PC-3 (cell line): Measurements from ENCODE around the gene DISC1. TPM values are rescaled to one million over a fixed set of nuclear protein-coding genes. Genes with fewer than 3 reads are reported as not detected.

Experiments
- ATAC-seq: fragments of 200-7000 bp; cut with Tn5 transposase; 2 replicates; pipeline ENCODE4 v1.9.1; 2020; ENCODE audit warnings: mild to moderate bottlenecking, moderate library complexity
- BruUV-seq: library from RNA; stranded (reverse); fragments of 400-500 nt; replicated peaks from 2 replicates; lab custom pipeline; 2021; lab: Mats Ljungman, UMichigan
- CTCF ChIA-PET: fragments of 300-600 bp; sonication (Branson Sonifier 250); formaldehyde crosslinking; loops from one replicate; lab custom pipeline; 2022; ENCODE audit warnings: antibody characterized with exemption; lab: Charles Lee
- POLR2A ChIA-PET: fragments of 300-600 bp; sonication (Branson Sonifier 250); formaldehyde crosslinking; loops from one replicate; lab custom pipeline; 2022; ENCODE audit warnings: antibody characterized with exemption; ENCODE audit not compliant: unreplicated experiment; lab: Charles Lee
- DNase-seq: peaks from one replicate; pipeline ENCODE4 v3.0.0-alpha.2; 2015
- H2AFZ ChIP-seq: fragments of 300-600 bp; sonication (generic); 2 replicates; pipeline ENCODE4 v1.6.0; 2016; ENCODE audit warnings: antibody characterized with exemption, low read length
- H3F3A ChIP-seq: fragments of 300-600 bp; sonication (generic); one replicate; pipeline ENCODE4 v1.6.0; 2017; ENCODE audit warnings: antibody characterized with exemption, low read length, control low read depth, mild to moderate bottlenecking; ENCODE audit not compliant: unreplicated experiment
- H3K27ac ChIP-seq: fragments of 300-600 bp; sonication (generic); 2 replicates; pipeline ENCODE4 v1.5.1; 2016; ENCODE audit warnings: mild to moderate bottlenecking, low read length
- H3K27me3 ChIP-seq: fragments of 300-600 bp; sonication (generic); 2 replicates; pipeline ENCODE4 v1.6.1; 2016; ENCODE audit warnings: low read length, mixed read lengths
- H3K36me3 ChIP-seq: fragments of 300-600 bp; sonication (generic); 2 replicates; pipeline ENCODE4 v1.6.1; 2016; ENCODE audit warnings: low read depth, mixed run types, low read length, mixed read lengths
- H3K4me1 ChIP-seq: fragments of 300-600 bp; sonication (generic); 2 replicates; pipeline ENCODE4 v1.5.1; 2016; ENCODE audit warnings: low read length; ENCODE audit not compliant: insufficient read depth
- H3K4me2 ChIP-seq: fragments of 300-600 bp; sonication (generic); 2 replicates; pipeline ENCODE4 v1.6.0; 2016; ENCODE audit warnings: low read length
- H3K4me3 ChIP-seq: fragments of 300-600 bp; sonication (generic); 2 replicates; pipeline ENCODE4 v1.5.1; 2016; ENCODE audit warnings: mild to moderate bottlenecking, low read length, mixed read lengths
- H3K79me2 ChIP-seq: fragments of 300-600 bp; sonication (generic); 2 replicates; pipeline ENCODE4 v1.6.1; 2017; ENCODE audit warnings: low read length, mixed read lengths
- H3K9ac ChIP-seq: fragments of 300-600 bp; sonication (generic); 2 replicates; pipeline ENCODE4 v1.6.0; 2016; ENCODE audit warnings: mild to moderate bottlenecking, low read length
- H3K9me2 ChIP-seq: fragments of 300-600 bp; sonication (generic); replicated peaks from 2 replicates; pipeline ENCODE4 v1.6.1; 2016; ENCODE audit warnings: mixed run types, low read length, mixed read lengths
- H3K9me3 ChIP-seq: fragments of 300-600 bp; sonication (generic); 2 replicates; pipeline ENCODE4 v1.6.1; 2016; ENCODE audit warnings: low read length, mixed read lengths
- H4K20me1 ChIP-seq: fragments of 300-600 bp; sonication (generic); 2 replicates; pipeline ENCODE4 v1.6.1; 2016; ENCODE audit warnings: low read length, mixed read lengths
- CTCF ChIP-seq: fragments of 300-600 bp; sonication (generic); conservative IDR thresholded peaks from 2 replicates; pipeline ENCODE4 v1.5.1; 2017; ENCODE audit warnings: antibody characterized with exemption, low read depth, mild to moderate bottlenecking, low read length
- EZH2 ChIP-seq: fragments of 300-600 bp; sonication (generic); IDR thresholded peaks from one replicate; pipeline ENCODE4 v1.6.1; 2017; ENCODE audit warnings: antibody characterized with exemption, mild to moderate bottlenecking, low read length; ENCODE audit not compliant: unreplicated experiment
- EZH2phosphoT487 ChIP-seq: fragments of 300-600 bp; sonication (generic); IDR thresholded peaks from 2 replicates; pipeline ENCODE4 v1.6.1; 2018; ENCODE audit warnings: mild to moderate bottlenecking, antibody characterized with exemption, low read length, borderline replicate concordance
- intact Hi-C: fragments of 100-400 bp; cut with micrococcal nuclease; formaldehyde crosslinking; loops from 2 replicates; pipeline ENCODE4 v1.9.0; 2023
- total RNA-seq: library from RNA; depleted of rRNA; stranded (reverse); fragments of >200 nt; gene quantifications from 2 replicates; pipeline ENCODE4 v1.2.3, GENCODE V29; 2014

Gene DISC1
- total RNA-seq, 1 experiment from 2014 or later, result 3.4 TPM

GRCh38 chr1:231751415-231751814 lies 124.8 kb downstream of the DISC1 start:
- no peak overlapping the region for H3K27ac ChIP-seq
- H3K9me3 ChIP-seq, result no peaks in the 10 kb centered on the region
- no TSS peak for BruUV-seq
- ATAC-seq (no peak), DNase-seq (no peak)
- TF ChIP-seq EZH2 (no peak), EZH2phosphoT487 (no peak), CTCF (no peak)
- no peaks in the 10 kb centered on the region for H3K9me2 ChIP-seq
- ChIA-PET CTCF (no interaction called here), POLR2A (no interaction called here)
- H3F3A ChIP-seq, result no peaks in the 10 kb centered on the region
- no peak overlapping the region for H3K4me2 ChIP-seq
- H3K4me3 ChIP-seq, result no peak overlapping the region
- no peak overlapping the region for H3K9ac ChIP-seq
- H3K27me3 ChIP-seq, result no peaks in the 10 kb centered on the region
- no peaks in the 10 kb centered on the region for H4K20me1 ChIP-seq
- intact Hi-C loops, result no loop called here
- H2AFZ ChIP-seq, result no peak overlapping the region
- no peaks in the 10 kb centered on the region for H3K4me1 ChIP-seq
- no peaks in the 10 kb centered on the region for H3K79me2 ChIP-seq
- no peaks in the 10 kb centered on the region for H3K36me3 ChIP-seq

- no peak overlapping the region for H3K27ac ChIP-seq
- no peak overlapping the region for H3K4me3 ChIP-seq
- no peak overlapping the region for H2AFZ ChIP-seq
- H3K36me3 ChIP-seq, result no peaks in the 10 kb centered on the region
- no peak for ATAC-seq
- intact Hi-C loops, result no loop called here
- CTCF ChIA-PET, result no interaction called here
- no peak overlapping the region for H3K9ac ChIP-seq
- H3K79me2 ChIP-seq, result no peaks in the 10 kb centered on the region
- no peaks in the 10 kb centered on the region for H3K9me2 ChIP-seq
- TF ChIP-seq EZH2phosphoT487 (no peak), EZH2 (no peak), CTCF (no peak)
- H4K20me1 ChIP-seq, result no peaks in the 10 kb centered on the region
- H3K27me3 ChIP-seq, result no peaks in the 10 kb centered on the region
- H3K4me1 ChIP-seq, result no peaks in the 10 kb centered on the region
- POLR2A ChIA-PET, result no interaction called here
- no peak for DNase-seq
- H3K4me2 ChIP-seq, result no peak overlapping the region
- no peaks in the 10 kb centered on the region for H3F3A ChIP-seq
- BruUV-seq, result no TSS peak
- no peaks in the 10 kb centered on the region for H3K9me3 ChIP-seq
Measured at GRCh38 chr1:231753313-231753712, 126.7 kb downstream of the DISC1 start.

GRCh38 chr1:231757101-231757404 lies 130.5 kb downstream of the DISC1 start:
- H3K9me2 ChIP-seq, result no peaks in the 10 kb centered on the region
- H3K4me1 ChIP-seq, result 0 out of 2 replicates have a peak, but pooled peaks cover 5% of the 10 kb centered on the region
- no peak overlapping the region for H3K27ac ChIP-seq

More at GRCh38 chr1:231757101-231757404, 130.5 kb downstream of the DISC1 start:
- no peaks in the 10 kb centered on the region for H3F3A ChIP-seq
- no peaks in the 10 kb centered on the region for H3K9me3 ChIP-seq
- H2AFZ ChIP-seq, result peak overlapping the region; percentile 14; the same call in 1 of the 2 replicates
- peak overlapping the region; percentile 6; the same call in 1 of the 2 replicates for H3K4me2 ChIP-seq
- intact Hi-C loops, result loop anchor here (2.0 to 5.0 kb wide), 3 partner anchors 52 to 110 kb away; no protein-coding TSS in a partner anchor
- no peak overlapping the region for H3K9ac ChIP-seq
- ATAC-seq (peak; percentile 52), DNase-seq (no peak)
- no TSS peak for BruUV-seq
- ChIA-PET POLR2A (no interaction called here), CTCF (interaction anchor here (0.5 to 1.9 kb wide), 9 partner anchors 16 to 871 kb away, joined by 3 to 11 read pairs (median 4); no protein-coding TSS in a partner anchor)
- H3K79me2 ChIP-seq, result no peaks in the 10 kb centered on the region
- H3K4me3 ChIP-seq, result no peak overlapping the region
- H3K27me3 ChIP-seq, result no peaks in the 10 kb centered on the region
- no peaks in the 10 kb centered on the region for H3K36me3 ChIP-seq
- no peaks in the 10 kb centered on the region for H4K20me1 ChIP-seq
- TF ChIP-seq EZH2 (no peak), EZH2phosphoT487 (no peak), CTCF (no peak)
